ENCODE data around the gene ZDHHC14.
"Not testable (repeated sequence)": the region's sequence is repeated elsewhere in the genome, so short reads cannot be mapped to it uniquely, and the experiment has no call there.

ZDHHC14 gene

GRCh38 chr6:157717340-157717748 is 336.4 kb downstream of the ZDHHC14 start:
- ChIA-PET CTCF (interaction anchor here (1.2 to 3.2 kb wide), 3 partner anchors 9 to 402 kb away, joined by 3 to 11 read pairs (median 3); no protein-coding TSS in a partner anchor), POLR2A (no interaction called here)
- no peak overlapping the region for H3K4me3 ChIP-seq (ENCODE audit: low read depth, low read length)
- no peak for DNase-seq (ENCODE audit: low read depth, low spot score)
- TF ChIP-seq, protein P1, sequence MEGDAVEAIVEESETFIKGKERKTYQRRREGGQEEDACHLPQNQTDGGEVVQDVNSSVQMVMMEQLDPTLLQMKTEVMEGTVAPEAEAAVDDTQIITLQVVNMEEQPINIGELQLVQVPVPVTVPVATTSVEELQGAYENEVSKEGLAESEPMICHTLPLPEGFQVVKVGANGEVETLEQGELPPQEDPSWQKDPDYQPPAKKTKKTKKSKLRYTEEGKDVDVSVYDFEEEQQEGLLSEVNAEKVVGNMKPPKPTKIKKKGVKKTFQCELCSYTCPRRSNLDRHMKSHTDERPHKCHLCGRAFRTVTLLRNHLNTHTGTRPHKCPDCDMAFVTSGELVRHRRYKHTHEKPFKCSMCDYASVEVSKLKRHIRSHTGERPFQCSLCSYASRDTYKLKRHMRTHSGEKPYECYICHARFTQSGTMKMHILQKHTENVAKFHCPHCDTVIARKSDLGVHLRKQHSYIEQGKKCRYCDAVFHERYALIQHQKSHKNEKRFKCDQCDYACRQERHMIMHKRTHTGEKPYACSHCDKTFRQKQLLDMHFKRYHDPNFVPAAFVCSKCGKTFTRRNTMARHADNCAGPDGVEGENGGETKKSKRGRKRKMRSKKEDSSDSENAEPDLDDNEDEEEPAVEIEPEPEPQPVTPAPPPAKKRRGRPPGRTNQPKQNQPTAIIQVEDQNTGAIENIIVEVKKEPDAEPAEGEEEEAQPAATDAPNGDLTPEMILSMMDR (IDR thresholded peaks at IDR 0.05; ENCODE audit: insufficient read depth, low read length, missing control alignments), result no peak

DNA sequence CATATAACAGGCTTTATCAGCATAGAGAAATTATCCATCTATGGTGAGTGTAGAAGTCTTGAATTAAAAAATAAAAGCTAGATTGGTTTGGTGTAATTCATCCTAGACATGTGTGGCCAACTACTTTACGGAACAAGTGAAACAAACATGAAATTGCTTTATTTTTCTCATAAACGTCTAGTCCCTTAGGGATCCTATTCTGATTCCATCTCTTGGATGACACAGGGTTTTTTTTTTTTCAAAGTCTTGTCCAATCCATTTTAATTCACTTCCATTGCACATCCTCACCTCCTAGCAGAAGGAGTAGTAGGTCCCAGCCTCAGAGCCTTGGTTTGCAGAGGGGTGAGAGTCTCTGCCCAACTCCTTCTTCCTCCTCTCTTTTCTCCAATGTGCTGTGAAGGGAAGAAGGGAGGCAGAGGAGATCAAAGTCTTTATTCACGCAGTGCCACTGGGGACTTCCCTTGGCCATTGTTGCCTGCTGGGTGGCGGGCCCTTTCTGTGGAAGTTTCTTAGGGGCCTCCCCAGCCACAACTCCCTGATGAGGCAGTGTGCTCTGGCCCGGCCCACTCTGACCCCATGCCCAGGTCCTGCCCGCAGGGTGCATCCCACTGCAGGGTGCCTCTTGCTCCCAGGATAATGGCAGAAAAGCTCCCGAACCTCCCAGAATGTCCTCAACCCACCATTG is 337.7 kb downstream of the ZDHHC14 start:
- DNase-seq (ENCODE audit: low read depth, low spot score), result no peak
- CTCF ChIA-PET, result interaction anchor here (1.6 to 2.8 kb wide), 2 partner anchors 38 to 51 kb away, joined by 4 to 12 read pairs; no protein-coding TSS in a partner anchor
- TF ChIP-seq, protein P1 (IDR thresholded peaks at IDR 0.05; ENCODE audit: insufficient read depth, low read length, missing control alignments), result no peak
- no peak overlapping the region for H3K4me3 ChIP-seq (ENCODE audit: low read depth, low read length)
- POLR2A ChIA-PET, result no interaction called here

DNA sequence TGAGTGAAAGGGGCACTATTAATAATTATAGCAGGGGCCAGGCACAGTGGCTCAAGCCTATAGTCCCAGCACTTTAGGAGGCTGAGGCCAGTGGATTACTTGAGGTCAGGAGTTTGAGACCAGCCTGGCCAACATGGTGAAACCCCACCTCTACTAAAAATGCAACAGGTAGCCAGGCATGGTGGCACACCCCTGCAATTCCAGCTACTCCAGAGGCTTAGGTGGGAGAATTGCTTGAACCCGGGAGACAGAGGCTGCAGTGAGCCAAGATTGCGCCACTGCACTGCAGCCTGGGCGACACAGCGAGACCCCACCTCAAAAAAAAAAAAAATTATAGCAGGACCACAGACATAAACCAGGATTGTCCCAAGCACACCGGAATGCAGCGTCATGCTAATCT is 340.0 kb downstream of the ZDHHC14 start:
- CTCF ChIA-PET, result interaction anchor here (2.8 kb wide), 1 partner anchor 35 kb away, joined by 12 read pairs; no protein-coding TSS in a partner anchor

GRCh38 chr6:157721426-157721825 is 340.4 kb downstream of the ZDHHC14 start:
- ChIA-PET CTCF (no interaction called here), POLR2A (no interaction called here)
- H3K4me3 ChIP-seq (ENCODE audit: low read depth, low read length), result no peak overlapping the region
- DNase-seq (ENCODE audit: low read depth, low spot score), result no peak
- TF ChIP-seq, protein P1 (IDR thresholded peaks at IDR 0.05; ENCODE audit: insufficient read depth, low read length, missing control alignments), result no peak

More for the DNA sequence above, 340.0 kb downstream of the ZDHHC14 start:
- H3K4me3 ChIP-seq (ENCODE audit: low read depth, low read length); DNase-seq (ENCODE audit: low read depth, low spot score); POLR2A ChIA-PET: not testable (repeated sequence)

GRCh38 chr6:157721830-157722229 is 340.8 kb downstream of the ZDHHC14 start:
- CTCF ChIA-PET, result interaction anchor here (0.8 kb wide), 1 partner anchor 35 kb away, joined by 4 read pairs; no protein-coding TSS in a partner anchor
- H3K4me3 ChIP-seq (ENCODE audit: low read depth, low read length), result no peak overlapping the region
- no peak for DNase-seq (ENCODE audit: low read depth, low spot score)
- TF ChIP-seq, protein P1 (IDR thresholded peaks at IDR 0.05; ENCODE audit: insufficient read depth, low read length, missing control alignments), result no peak
- POLR2A ChIA-PET, result no interaction called here

DNA sequence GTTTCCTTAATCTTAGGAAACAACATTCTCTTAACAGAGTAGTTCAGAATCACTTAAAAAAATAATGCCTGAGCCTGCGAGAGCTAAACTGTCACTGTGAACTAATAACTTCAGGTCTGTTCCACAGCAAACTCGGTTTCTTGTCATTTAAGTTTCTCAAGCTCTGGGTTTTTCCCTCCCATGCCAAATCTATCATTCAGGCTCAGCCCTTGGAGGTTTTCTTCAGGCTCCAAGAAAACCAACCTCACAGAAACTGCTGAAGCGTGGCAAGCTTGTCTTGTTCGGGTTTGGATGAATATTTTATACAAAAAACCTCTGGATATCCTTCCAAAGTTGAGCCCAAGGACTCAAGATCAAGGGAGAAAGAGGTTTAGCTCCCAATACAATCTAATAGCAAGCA is 342.4 kb downstream of the ZDHHC14 start:
- ChIA-PET CTCF (interaction anchor here (1.1 to 1.6 kb wide), 3 partner anchors 33 to 58 kb away, joined by 3 to 7 read pairs (median 5); no protein-coding TSS in a partner anchor), POLR2A (no interaction called here)
- no peak for DNase-seq (ENCODE audit: low read depth, low spot score)
- H3K4me3 ChIP-seq (ENCODE audit: low read depth, low read length), result no peak overlapping the region
- TF ChIP-seq, protein P1 (IDR thresholded peaks at IDR 0.05; ENCODE audit: insufficient read depth, low read length, missing control alignments), result no peak

Data from AG04449 (cell line).